ENCODE results near the gene TOMM7. TPM values are rescaled to one million over a fixed set of nuclear protein-coding genes. Genes with fewer than 3 reads are reported as not detected.
A peak's percentile ranks its signal among the peaks of the same experiment; 100 is the strongest.

Gene TOMM7
- total RNA-seq, 2 donors from 2014 or later, result 95.0 to 123 TPM

DNA sequence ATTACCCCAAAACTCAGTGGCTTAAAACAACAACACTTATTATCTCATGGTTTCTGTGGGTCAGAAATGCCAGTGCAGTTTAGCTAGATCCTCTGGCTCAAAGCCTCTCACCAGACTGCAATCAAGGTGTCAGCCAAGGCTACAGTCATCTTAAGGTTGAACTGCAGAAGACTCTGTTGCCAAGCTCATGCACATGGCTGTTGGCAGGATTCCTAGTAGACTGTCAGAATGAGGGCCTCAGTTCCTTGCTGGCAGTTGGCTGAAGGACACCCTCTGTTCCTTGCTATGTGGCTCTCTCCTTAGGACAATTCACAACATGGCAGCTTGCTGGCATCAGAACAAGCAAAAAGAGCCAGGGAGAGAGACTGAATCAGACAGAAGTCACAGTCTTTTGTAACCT is 34.7 kb downstream of the TOMM7 start:
- Histone ChIP-seq H3K9me3 (no peaks in the 10 kb centered on the region), H3K27me3 (replicated peaks; ENCODE audit: insufficient read depth) (no peaks in the 10 kb centered on the region), H3K27ac (no peak overlapping the region), H3K36me3 (no peaks in the 10 kb centered on the region), H3K4me3 (no peak overlapping the region), H3K4me1 (ENCODE audit: control insufficient read depth in 1 of 2, low read depth in 2 of 2) (no peaks in the 10 kb centered on the region)
- no peak for DNase-seq (ENCODE audit: low spot score)
- TF ChIP-seq, protein P1, sequence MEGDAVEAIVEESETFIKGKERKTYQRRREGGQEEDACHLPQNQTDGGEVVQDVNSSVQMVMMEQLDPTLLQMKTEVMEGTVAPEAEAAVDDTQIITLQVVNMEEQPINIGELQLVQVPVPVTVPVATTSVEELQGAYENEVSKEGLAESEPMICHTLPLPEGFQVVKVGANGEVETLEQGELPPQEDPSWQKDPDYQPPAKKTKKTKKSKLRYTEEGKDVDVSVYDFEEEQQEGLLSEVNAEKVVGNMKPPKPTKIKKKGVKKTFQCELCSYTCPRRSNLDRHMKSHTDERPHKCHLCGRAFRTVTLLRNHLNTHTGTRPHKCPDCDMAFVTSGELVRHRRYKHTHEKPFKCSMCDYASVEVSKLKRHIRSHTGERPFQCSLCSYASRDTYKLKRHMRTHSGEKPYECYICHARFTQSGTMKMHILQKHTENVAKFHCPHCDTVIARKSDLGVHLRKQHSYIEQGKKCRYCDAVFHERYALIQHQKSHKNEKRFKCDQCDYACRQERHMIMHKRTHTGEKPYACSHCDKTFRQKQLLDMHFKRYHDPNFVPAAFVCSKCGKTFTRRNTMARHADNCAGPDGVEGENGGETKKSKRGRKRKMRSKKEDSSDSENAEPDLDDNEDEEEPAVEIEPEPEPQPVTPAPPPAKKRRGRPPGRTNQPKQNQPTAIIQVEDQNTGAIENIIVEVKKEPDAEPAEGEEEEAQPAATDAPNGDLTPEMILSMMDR (IDR thresholded peaks at IDR 0.05), result no peak
- ATAC-seq (ENCODE audit: insufficient number of reproducible peaks, low FRiP score, low read depth), result no peak

DNA sequence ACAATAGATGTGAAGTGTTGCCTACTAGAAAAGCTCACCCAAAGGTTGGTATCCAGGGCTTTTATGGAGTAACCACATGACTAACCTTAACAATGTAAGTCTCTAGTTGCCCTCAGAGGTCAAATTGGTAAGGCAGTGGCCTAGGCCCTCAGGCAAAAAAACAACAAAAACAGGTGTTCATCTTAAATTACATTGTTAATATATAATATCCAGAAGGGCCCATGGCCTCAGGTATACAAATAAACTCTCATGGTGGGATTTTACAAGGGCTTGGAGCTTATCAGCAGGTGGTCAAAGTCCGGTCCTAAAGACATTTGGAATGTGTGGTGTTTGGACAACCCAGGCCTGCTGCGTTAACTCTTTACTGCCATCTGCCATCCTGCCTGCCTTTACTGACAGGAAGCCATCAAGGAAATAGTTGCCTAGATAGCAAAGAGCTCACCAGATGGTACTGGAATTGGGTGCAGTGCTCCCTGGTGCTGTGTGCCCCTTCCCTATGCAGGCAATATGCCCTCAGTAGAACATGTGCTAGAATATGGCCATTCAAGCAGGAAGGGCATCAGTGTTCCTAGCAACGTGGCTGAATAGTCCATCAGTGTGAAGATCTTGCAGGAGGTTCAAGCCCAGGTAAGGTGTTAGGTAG is 36.2 kb downstream of the TOMM7 start:
- TF ChIP-seq, protein P1 (IDR thresholded peaks at IDR 0.05), result no peak
- Histone ChIP-seq H3K4me3 (no peak overlapping the region), H3K9me3 (no peaks in the 10 kb centered on the region), H3K4me1 (ENCODE audit: control insufficient read depth in 1 of 2, low read depth in 2 of 2) (no peaks in the 10 kb centered on the region), H3K27me3 (replicated peaks; ENCODE audit: insufficient read depth) (no peaks in the 10 kb centered on the region), H3K36me3 (no peaks in the 10 kb centered on the region), H3K27ac (no peak overlapping the region)
- no peak for DNase-seq (ENCODE audit: low spot score)
- no peak for ATAC-seq (ENCODE audit: insufficient number of reproducible peaks, low FRiP score, low read depth)

DNA sequence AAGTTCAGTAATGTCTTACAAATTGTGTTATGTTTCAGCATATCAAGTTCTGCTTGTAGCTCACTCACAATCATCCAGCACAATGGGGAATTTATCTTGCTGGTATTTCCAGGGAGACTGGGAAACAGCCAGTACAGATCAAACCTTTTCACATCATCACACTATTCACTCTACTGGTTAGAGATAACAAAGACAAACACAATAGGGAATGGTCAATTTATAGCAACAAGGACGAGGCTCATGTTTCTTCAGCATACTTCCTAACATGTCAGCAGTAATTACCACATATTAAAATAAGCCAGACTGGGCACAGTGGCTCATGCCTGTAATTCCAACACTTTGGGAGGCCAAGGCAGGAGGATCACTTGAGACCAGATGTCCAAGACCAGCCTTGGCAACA is 38.3 kb downstream of the TOMM7 start:
- H3K27ac ChIP-seq, result no peak overlapping the region
- H3K36me3 ChIP-seq, result no peaks in the 10 kb centered on the region
- H3K27me3 ChIP-seq (replicated peaks; ENCODE audit: insufficient read depth), result no peaks in the 10 kb centered on the region
- H3K4me3 ChIP-seq, result no peak overlapping the region
- no peak for DNase-seq (ENCODE audit: low spot score)
- TF ChIP-seq, protein P1 (IDR thresholded peaks at IDR 0.05), result no peak
- no peak for ATAC-seq (ENCODE audit: insufficient number of reproducible peaks, low FRiP score, low read depth)
- no peaks in the 10 kb centered on the region for H3K9me3 ChIP-seq
- no peaks in the 10 kb centered on the region for H3K4me1 ChIP-seq (ENCODE audit: control insufficient read depth in 1 of 2, low read depth in 2 of 2)

DNA sequence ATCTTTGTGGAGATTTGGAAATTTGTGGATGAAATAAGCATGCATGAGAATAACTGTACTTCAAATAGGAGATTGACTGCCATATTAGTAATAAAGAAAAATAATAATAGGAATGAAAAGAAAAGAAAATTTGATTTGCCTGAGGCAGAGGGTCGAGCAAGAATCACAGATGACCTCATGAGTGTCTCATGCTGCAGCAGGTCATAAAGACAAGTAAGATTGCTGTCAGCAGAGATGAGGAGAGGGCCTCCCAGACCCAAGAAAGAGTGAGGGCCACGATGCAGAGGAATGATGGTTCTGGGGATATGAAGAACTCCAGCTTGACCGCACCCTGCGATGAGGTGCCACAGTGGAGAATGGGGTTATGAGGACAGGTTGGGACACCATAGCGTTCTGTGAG is 39.2 kb downstream of the TOMM7 start:
- Histone ChIP-seq H3K36me3 (no peaks in the 10 kb centered on the region), H3K4me3 (no peak overlapping the region), H3K4me1 (ENCODE audit: control insufficient read depth in 1 of 2, low read depth in 2 of 2) (no peaks in the 10 kb centered on the region), H3K9me3 (no peaks in the 10 kb centered on the region), H3K27me3 (replicated peaks; ENCODE audit: insufficient read depth) (no peaks in the 10 kb centered on the region), H3K27ac (no peak overlapping the region)
- DNase-seq (ENCODE audit: low spot score), result no peak
- TF ChIP-seq, protein P1 (IDR thresholded peaks at IDR 0.05), result no peak
- no peak for ATAC-seq (ENCODE audit: insufficient number of reproducible peaks, low FRiP score, low read depth)

- TF ChIP-seq, protein P1 (IDR thresholded peaks at IDR 0.05), result peak; percentile 62
- Histone ChIP-seq H3K4me1 (ENCODE audit: control insufficient read depth in 1 of 2, low read depth in 2 of 2) (no peaks in the 10 kb centered on the region), H3K27me3 (replicated peaks; ENCODE audit: insufficient read depth) (no peaks in the 10 kb centered on the region), H3K36me3 (no peaks in the 10 kb centered on the region), H3K9me3 (no peaks in the 10 kb centered on the region), H3K4me3 (no peak overlapping the region), H3K27ac (no peak overlapping the region)
- ATAC-seq (ENCODE audit: insufficient number of reproducible peaks, low FRiP score, low read depth), result no peak
- peak; percentile 35 for DNase-seq (ENCODE audit: low spot score)
Measured at GRCh38 chr7:22782616-22783232, 39.9 kb downstream of the TOMM7 start.
